ENCODE results near the gene PRUNE2. TPM values are rescaled to one million over a fixed set of nuclear protein-coding genes. Genes with fewer than 3 reads are reported as not detected.

The PRUNE2 gene
- total and polyA plus RNA-seq, 4 donors: 1.3 to 4.5 (median 1.6) TPM

DNA sequence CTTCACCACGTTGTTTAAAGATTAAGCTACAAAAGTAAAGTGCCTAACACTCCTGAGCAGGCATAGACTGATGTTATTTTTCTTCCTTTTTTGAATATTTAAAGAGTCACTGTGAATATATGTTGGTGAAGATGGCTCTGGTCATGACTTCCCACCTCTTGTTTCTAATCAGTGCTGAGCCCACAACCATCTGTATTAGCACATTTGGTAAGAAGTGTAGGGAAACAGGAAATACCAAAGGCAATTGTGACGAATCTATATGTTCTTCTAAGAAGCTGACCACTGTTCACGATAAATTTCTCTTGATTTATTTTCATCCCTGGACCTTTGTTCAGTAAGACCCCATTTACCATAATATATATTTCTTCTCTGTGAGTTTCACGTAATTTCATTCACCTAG is 249.9 kb downstream of the PRUNE2 start:
- 63% methylated on average over 4 of the region's 4 CpGs for WGBS
- Histone ChIP-seq H3K4me1 (ENCODE audit: control insufficient read depth in 4 of 4, insufficient read depth in 4 of 4, low read length in 3 of 4) (no peaks in the 10 kb centered on the region), H3K4me3 (ENCODE audit: low read depth in 1 of 3, low read length in 3 of 3) (no peak overlapping the region), H3K36me3 (ENCODE audit: control insufficient read depth in 4 of 4, insufficient read depth in 3 of 4, low read depth in 1 of 4, low read length in 3 of 4) (no peaks in the 10 kb centered on the region), H3K27ac (ENCODE audit: low read depth in 1 of 2, low read length in 2 of 2) (no peak overlapping the region), H3K27me3 (ENCODE audit: control insufficient read depth in 4 of 4, insufficient read depth in 4 of 4, low read length in 3 of 4) (no peaks in the 10 kb centered on the region), H3K9ac (ENCODE audit: low read depth in 1 of 2, low read length in 2 of 2) (no peak overlapping the region), H3K9me3 (ENCODE audit: control insufficient read depth in 4 of 4, low read length in 3 of 4) (no peaks in the 10 kb centered on the region)
- TF ChIP-seq EGR1 (IDR thresholded peaks at IDR 0.05; ENCODE audit: low read depth in 2 of 2) (no peak), FOXA2 (IDR thresholded peaks at IDR 0.05) (no peak), JUND (IDR thresholded peaks at IDR 0.05) (no peak), RXRA (IDR thresholded peaks at IDR 0.05) (no peak), SP1 (IDR thresholded peaks at IDR 0.05) (no peak), RAD21 (IDR thresholded peaks at IDR 0.05) (no peak), YY1 (IDR thresholded peaks at IDR 0.05) (no peak), FOXA1 (IDR thresholded peaks at IDR 0.05) (no peak), HNF4A (conservative IDR thresholded peaks at IDR 0.05) (no peak), HNF4G (IDR thresholded peaks at IDR 0.05) (no peak), GABPA (IDR thresholded peaks at IDR 0.05 in 1 of 2, conservative IDR thresholded peaks at IDR 0.05 in 1 of 2) (no peak), TAF1 (conservative IDR thresholded peaks at IDR 0.05) (no peak), NR2F2 (IDR thresholded peaks at IDR 0.05) (no peak)
- TF ChIP-seq, protein P1, sequence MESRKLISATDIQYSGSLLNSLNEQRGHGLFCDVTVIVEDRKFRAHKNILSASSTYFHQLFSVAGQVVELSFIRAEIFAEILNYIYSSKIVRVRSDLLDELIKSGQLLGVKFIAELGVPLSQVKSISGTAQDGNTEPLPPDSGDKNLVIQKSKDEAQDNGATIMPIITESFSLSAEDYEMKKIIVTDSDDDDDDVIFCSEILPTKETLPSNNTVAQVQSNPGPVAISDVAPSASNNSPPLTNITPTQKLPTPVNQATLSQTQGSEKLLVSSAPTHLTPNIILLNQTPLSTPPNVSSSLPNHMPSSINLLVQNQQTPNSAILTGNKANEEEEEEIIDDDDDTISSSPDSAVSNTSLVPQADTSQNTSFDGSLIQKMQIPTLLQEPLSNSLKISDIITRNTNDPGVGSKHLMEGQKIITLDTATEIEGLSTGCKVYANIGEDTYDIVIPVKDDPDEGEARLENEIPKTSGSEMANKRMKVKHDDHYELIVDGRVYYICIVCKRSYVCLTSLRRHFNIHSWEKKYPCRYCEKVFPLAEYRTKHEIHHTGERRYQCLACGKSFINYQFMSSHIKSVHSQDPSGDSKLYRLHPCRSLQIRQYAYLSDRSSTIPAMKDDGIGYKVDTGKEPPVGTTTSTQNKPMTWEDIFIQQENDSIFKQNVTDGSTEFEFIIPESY (IDR thresholded peaks at IDR 0.05): no peak
- TF ChIP-seq, protein P2, sequence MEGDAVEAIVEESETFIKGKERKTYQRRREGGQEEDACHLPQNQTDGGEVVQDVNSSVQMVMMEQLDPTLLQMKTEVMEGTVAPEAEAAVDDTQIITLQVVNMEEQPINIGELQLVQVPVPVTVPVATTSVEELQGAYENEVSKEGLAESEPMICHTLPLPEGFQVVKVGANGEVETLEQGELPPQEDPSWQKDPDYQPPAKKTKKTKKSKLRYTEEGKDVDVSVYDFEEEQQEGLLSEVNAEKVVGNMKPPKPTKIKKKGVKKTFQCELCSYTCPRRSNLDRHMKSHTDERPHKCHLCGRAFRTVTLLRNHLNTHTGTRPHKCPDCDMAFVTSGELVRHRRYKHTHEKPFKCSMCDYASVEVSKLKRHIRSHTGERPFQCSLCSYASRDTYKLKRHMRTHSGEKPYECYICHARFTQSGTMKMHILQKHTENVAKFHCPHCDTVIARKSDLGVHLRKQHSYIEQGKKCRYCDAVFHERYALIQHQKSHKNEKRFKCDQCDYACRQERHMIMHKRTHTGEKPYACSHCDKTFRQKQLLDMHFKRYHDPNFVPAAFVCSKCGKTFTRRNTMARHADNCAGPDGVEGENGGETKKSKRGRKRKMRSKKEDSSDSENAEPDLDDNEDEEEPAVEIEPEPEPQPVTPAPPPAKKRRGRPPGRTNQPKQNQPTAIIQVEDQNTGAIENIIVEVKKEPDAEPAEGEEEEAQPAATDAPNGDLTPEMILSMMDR (IDR thresholded peaks at IDR 0.05; ENCODE audit: low read depth, low read length, missing input control): no peak
- TF ChIP-seq, protein P3, sequence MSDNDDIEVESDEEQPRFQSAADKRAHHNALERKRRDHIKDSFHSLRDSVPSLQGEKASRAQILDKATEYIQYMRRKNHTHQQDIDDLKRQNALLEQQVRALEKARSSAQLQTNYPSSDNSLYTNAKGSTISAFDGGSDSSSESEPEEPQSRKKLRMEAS (IDR thresholded peaks at IDR 0.05): no peak
- TF ChIP-seq, protein P4, sequence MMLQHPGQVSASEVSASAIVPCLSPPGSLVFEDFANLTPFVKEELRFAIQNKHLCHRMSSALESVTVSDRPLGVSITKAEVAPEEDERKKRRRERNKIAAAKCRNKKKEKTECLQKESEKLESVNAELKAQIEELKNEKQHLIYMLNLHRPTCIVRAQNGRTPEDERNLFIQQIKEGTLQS (IDR thresholded peaks at IDR 0.05): no peak
- TF ChIP-seq, protein P5, sequence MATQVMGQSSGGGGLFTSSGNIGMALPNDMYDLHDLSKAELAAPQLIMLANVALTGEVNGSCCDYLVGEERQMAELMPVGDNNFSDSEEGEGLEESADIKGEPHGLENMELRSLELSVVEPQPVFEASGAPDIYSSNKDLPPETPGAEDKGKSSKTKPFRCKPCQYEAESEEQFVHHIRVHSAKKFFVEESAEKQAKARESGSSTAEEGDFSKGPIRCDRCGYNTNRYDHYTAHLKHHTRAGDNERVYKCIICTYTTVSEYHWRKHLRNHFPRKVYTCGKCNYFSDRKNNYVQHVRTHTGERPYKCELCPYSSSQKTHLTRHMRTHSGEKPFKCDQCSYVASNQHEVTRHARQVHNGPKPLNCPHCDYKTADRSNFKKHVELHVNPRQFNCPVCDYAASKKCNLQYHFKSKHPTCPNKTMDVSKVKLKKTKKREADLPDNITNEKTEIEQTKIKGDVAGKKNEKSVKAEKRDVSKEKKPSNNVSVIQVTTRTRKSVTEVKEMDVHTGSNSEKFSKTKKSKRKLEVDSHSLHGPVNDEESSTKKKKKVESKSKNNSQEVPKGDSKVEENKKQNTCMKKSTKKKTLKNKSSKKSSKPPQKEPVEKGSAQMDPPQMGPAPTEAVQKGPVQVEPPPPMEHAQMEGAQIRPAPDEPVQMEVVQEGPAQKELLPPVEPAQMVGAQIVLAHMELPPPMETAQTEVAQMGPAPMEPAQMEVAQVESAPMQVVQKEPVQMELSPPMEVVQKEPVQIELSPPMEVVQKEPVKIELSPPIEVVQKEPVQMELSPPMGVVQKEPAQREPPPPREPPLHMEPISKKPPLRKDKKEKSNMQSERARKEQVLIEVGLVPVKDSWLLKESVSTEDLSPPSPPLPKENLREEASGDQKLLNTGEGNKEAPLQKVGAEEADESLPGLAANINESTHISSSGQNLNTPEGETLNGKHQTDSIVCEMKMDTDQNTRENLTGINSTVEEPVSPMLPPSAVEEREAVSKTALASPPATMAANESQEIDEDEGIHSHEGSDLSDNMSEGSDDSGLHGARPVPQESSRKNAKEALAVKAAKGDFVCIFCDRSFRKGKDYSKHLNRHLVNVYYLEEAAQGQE (IDR thresholded peaks at IDR 0.05): no peak
- DNase-seq (ENCODE audit: low spot score): no peak
